GDM1 (cell line): ENCODE data around the gene INTS1.
"Not testable (repeated sequence)": the region's sequence is repeated elsewhere in the genome, so short reads cannot be mapped to it uniquely, and the experiment has no call there.

Source experiments
- DNase-seq: peaks from one replicate; lab custom pipeline; 2025; lab: John Stamatoyannopoulos, UW

INTS1 gene

DNA sequence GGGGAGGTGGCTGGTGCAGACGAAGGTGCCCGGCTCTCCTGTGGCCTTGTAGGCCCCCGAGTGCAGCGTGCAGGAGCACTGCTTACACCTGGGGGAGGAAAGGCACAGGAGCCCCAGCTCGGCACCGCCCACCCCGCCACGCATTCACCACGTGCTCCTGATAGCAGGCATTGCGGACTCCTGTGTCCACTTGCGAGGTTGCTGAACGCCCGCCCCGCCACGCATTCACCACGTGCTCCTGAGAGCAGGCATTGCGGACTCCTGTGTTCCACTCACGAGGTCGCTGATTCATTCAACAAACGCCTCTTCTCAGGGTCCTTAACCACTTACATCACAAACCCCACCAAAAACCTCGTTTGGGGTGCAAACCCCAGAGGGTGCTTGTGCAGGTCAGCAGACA, 58.8 kb downstream of the INTS1 start:
- no peak for DNase-seq

- no peak for DNase-seq
Measured at GRCh38 chr7:1444925-1445322, 59.3 kb downstream of the INTS1 start.

DNA sequence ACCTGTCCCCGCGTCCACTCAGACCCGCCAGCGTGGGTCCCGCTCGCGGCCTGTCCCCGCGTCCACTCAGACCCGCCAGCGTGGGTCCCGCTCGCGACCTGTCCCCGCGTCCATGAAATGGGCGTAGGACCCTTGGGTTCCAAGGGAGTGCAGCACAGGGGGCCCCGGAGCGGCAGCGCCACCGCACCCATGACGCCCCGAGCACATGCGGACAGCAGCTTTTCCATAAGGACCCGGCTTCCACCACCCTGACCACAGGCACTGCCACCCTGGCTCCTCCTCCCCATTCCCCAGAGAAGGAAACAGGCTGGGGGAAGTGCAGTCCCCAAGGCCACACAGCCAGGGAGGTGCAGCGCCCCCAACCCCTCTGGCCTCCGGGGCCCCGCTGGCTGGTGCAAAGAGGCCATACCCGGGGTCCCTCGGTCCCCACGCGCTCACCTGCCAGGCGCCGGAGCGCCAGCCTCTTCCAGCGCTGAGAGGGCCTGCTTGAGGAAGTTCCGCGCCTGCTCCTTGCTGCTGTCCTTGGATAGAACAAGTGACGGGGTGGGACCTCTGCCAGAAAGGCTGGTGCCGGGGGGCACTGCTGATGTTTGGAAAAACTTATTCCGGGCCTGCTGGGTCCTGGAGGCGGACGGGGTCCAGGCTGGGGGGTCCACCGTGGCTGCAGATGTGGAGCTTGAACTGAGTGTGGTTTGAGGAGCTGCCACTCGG, 59.8 kb downstream of the INTS1 start:
- no peak for DNase-seq

DNA sequence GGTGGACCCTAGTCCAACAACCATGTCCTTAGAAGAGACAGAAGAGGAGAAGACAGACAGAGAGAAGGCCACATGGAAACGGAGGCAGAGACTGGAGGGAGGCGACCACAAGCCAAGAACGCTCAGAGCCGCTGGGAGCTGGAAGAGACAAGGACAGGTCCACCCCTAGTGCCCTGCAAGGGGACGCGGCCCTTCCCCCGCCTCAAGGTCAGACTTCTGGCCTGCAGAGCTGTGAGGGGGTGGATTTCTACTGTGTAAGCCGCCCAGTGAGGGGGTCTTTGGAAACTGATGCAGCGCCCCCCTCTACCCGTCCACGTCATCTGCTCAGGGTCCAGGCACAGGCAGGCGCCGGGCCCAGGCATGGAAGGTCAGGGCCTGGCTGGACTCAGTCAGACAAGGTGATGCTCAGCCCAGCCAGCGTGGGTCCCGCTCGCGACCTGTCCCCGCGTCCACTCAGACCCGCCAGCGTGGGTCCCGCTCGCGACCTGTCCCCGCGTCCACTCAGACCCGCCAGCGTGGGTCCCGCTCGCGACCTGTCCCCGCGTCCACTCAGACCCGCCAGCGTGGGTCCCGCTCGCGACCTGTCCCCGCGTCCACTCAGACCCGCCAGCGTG, 60.5 kb downstream of the INTS1 start:
- DNase-seq: not testable (repeated sequence)

GRCh38 chr7:1442355-1443124, 61.6 kb downstream of the INTS1 start:
- no peak for DNase-seq

- DNase-seq: no peak
Measured at GRCh38 chr7:1441615-1442354, 62.4 kb downstream of the INTS1 start.

DNA sequence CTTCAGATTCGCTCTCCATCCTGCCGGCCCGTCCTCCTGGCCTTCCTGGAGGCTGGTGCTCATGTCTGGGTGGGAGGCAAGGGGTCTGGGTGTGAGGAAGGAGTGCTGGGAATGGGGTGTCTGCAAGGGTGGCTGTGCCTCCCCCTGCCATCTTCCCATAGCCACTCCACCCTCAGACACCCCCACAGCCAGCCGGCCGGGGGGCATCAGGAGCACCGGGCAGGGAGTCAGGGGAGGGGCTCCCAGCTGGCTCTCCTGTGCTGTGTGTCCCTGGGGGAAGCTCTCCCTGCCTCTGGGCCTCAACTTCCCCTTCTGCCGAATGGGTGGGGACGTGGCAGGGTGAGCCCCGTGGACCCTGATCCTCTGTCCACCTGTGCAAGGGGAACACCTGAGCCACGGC, 63.6 kb downstream of the INTS1 start:
- DNase-seq: no peak

DNA sequence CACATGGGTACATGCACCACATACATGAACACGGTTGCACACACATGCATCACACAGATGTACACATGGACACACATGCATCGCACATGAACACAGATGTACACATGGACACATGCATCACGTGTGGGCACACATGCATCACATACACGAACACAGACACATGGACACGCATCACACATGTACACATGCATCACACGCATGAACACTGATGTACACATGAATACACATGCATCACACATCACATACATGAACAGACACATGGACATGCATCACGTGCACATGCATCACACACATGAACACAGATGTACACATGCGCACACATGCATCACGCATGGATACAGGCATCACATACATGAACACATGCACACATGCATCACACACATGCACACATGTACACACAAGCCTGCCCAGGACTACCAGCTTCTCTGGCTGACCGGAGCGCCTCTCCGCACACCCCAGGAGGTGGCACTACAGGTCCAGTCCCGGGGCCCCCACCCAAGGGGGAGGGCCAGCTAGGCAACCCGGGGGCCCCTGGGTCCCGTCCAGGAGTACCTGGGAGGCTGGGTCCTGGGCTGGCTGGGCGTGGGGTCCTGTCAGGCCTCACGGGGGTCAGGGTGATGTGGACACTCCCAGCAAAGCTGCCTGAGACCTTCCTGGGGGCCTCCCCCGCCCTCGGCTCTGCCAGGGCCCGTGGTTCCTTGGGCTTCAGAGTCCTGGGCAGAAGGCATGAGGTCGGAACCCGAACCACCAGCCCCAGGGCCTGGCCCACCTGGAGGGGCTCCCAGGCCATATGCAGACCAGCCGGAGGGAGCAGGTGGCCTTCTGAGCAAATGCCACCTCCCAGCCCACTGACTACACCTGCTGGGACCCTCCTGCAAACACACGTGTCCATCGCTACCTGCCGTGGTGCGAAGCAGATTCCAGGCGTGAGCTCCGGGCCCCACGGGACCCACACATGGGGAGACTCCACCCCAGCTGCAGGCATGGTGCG, 64.5 kb downstream of the INTS1 start:
- no peak for DNase-seq

- DNase-seq: no peak
Measured at GRCh38 chr7:1438821-1439220, 65.4 kb downstream of the INTS1 start.

DNA sequence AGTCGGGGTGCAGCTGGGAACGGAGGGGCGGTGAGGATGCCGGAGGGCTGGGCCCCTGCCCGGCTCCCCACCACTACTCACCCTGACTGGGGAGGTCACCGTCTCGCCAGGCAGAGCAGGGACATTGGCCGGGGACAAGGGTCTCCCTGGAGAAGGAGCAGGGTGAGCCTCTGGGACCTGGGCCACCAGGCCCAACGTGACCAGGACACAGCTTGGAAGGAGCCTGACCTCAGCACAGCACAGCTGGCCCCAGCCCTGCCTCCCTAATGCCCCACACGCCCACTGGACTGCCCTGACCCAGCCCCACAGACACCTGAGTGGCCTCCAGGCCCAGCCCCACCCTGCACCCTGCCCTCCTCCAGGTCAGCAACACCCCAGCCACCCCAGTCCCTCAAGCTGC, 66.0 kb downstream of the INTS1 start:
- no peak for DNase-seq

- DNase-seq: no peak
Measured at GRCh38 chr7:1437155-1437880, 66.9 kb downstream of the INTS1 start.

- no peak for DNase-seq
Measured at GRCh38 chr7:1436608-1437007, 67.6 kb downstream of the INTS1 start.

- DNase-seq: no peak
Measured at GRCh38 chr7:1434891-1435670, 69.1 kb downstream of the INTS1 start.

GRCh38 chr7:1434165-1434718, 69.9 kb downstream of the INTS1 start:
- DNase-seq: no peak

- DNase-seq: no peak
Measured at GRCh38 chr7:1433128-1433920, 70.9 kb downstream of the INTS1 start.

GRCh38 chr7:1432411-1433082, 71.6 kb downstream of the INTS1 start:
- peak; percentile 29 for DNase-seq

- no peak for DNase-seq
Measured at GRCh38 chr7:1431634-1432380, 72.4 kb downstream of the INTS1 start.
